Lower lobe of right lung (tissue), 2 donors: ENCODE results near the gene STARD9. TPM values are rescaled to one million over a fixed set of nuclear protein-coding genes. Genes with fewer than 3 reads are reported as not detected.

Source experiments
- ATAC-seq, 2 donors: fragments of 200-7000 bp; cut with Tn5 transposase; one replicate each; pipeline ENCODE4 v1.9.1; 2020 to 2022; ENCODE audit warnings: mild to moderate bottlenecking in 2 of 2, moderate library complexity in 2 of 2
- DNase-seq: peaks from one replicate; pipeline ENCODE4 v3.0.0-alpha.2; 2020
- H3K27ac ChIP-seq: fragments of 200-600 bp; one replicate; pipeline ENCODE4 v1.8.0; 2022
- H3K27me3 ChIP-seq: fragments of 200-600 bp; one replicate; pipeline ENCODE4 v1.8.0; 2022; ENCODE audit warnings: low read depth
- H3K36me3 ChIP-seq: fragments of 200-600 bp; one replicate; pipeline ENCODE4 v1.8.0; 2022; ENCODE audit warnings: mild to moderate bottlenecking
- H3K4me1 ChIP-seq: fragments of 200-600 bp; one replicate; pipeline ENCODE4 v1.8.0; 2022
- H3K4me3 ChIP-seq: fragments of 200-600 bp; one replicate; pipeline ENCODE4 v1.8.0; 2022; ENCODE audit warnings: mild to moderate bottlenecking
- H3K9me3 ChIP-seq: fragments of 200-600 bp; one replicate; pipeline ENCODE4 v1.8.0; 2022
- CTCF ChIP-seq: fragments of 200-600 bp; IDR thresholded peaks from one replicate; pipeline ENCODE4 v1.8.0; 2022; ENCODE audit warnings: antibody characterized with exemption, mild to moderate bottlenecking
- intact Hi-C: fragments of 100-400 bp; cut with DNase I; formaldehyde crosslinking; loops from one replicate; pipeline ENCODE4 v1.11.0; 2022
- total RNA-seq: library from RNA; stranded (reverse); fragmentation: NEBNext Ultra II Directional; extraction: Animal tissue kit (Norgen Biotek cat#: 25700); gene quantifications from one replicate; pipeline ENCODE4 v1.2.1, GENCODE V29; 2021
- donor health status: DM: no; HTN: yes; CAD: no; lungs with severe emphysema.

The STARD9 gene
- total RNA-seq, 1 donor from 2014 or later, result 21.9 TPM

GRCh38 chr15:42696626-42697025 lies 121.2 kb downstream of the STARD9 start:
- ATAC-seq, result no peak
- Histone ChIP-seq H3K27ac (no peak overlapping the region), H3K27me3 (no peaks in the 10 kb centered on the region), H3K4me1 (no peaks in the 10 kb centered on the region), H3K36me3 (peaks cover 63% of the 10 kb centered on the region), H3K4me3 (no peak overlapping the region), H3K9me3 (no peaks in the 10 kb centered on the region)
- DNase-seq, result no peak
- intact Hi-C loops, result no loop called here
- no peak for TF ChIP-seq CTCF

- ATAC-seq (peak; percentile 96), DNase-seq (no peak)
- no peaks in the 10 kb centered on the region for H3K27me3 ChIP-seq
- no peaks in the 10 kb centered on the region for H3K9me3 ChIP-seq
- intact Hi-C loops, result no loop called here
- peak; percentile 85 for TF ChIP-seq CTCF
- H3K27ac ChIP-seq, result no peak overlapping the region
- H3K4me1 ChIP-seq, result peaks cover 10% of the 10 kb centered on the region
- H3K4me3 ChIP-seq, result no peak overlapping the region
- no peaks in the 10 kb centered on the region for H3K36me3 ChIP-seq
These were observed 129.1 kb downstream of the STARD9 start for GRCh38 chr15:42704492-42704926.

DNA sequence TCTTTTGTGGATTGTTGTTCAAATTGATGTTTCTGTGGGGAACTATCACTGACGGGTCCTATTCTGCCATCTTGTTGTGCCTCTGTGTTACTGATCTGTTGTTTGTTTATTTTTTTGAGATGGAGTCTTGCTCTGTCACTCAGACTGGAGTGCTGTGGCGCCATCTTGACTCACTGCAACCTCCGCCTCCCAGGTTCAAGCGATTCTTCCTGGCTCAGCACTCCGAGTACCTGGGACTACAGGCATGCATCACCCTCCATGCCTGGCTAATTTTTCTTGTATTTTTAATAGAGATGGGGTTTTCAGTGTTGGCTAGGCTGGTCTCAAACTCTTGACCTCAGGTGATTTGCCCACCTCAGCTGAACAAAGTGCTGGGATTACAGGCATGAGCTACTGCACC lies 129.9 kb downstream of the STARD9 start:
- ATAC-seq (no peak), DNase-seq (no peak)
- Histone ChIP-seq H3K4me1 (peaks cover 10% of the 10 kb centered on the region), H3K4me3 (no peak overlapping the region), H3K9me3 (no peaks in the 10 kb centered on the region), H3K36me3 (no peaks in the 10 kb centered on the region), H3K27me3 (no peaks in the 10 kb centered on the region), H3K27ac (no peak overlapping the region)
- TF ChIP-seq CTCF, result no peak
- intact Hi-C loops, result no loop called here

DNA sequence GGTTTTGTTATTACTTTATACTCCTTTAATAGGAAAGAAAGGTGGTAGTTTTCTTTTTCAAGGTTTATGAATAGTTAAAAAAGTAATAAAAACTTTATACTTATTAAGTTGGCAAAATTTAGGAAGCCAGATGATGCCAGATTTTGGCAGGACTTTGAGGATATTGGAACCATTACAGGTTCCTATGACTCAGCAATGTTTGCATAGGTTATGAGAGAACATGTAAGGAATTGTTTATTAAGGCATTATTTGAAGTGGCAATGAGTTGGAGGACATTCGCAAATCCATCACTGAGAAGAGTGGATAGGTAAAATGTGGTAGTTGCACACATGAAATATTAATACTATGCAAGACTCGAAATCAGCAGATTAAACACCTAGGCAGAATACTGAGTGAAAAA lies 131.7 kb downstream of the STARD9 start:
- peak; percentile 30 to 75 for ATAC-seq

GRCh38 chr15:42707873-42708544 lies 132.6 kb downstream of the STARD9 start:
- DNase-seq (no peak), ATAC-seq (no peak)
- intact Hi-C loops, result no loop called here
- TF ChIP-seq CTCF, result no peak
- no peak overlapping the region for H3K4me3 ChIP-seq
- no peaks in the 10 kb centered on the region for H3K36me3 ChIP-seq
- H3K27ac ChIP-seq, result no peak overlapping the region
- peaks cover 10% of the 10 kb centered on the region for H3K4me1 ChIP-seq
- no peaks in the 10 kb centered on the region for H3K9me3 ChIP-seq
- H3K27me3 ChIP-seq, result no peaks in the 10 kb centered on the region

More for the DNA sequence above, 131.7 kb downstream of the STARD9 start:
- Histone ChIP-seq H3K27me3 (no peaks in the 10 kb centered on the region), H3K36me3 (no peaks in the 10 kb centered on the region), H3K9me3 (no peaks in the 10 kb centered on the region), H3K4me3 (no peak overlapping the region), H3K27ac (no peak overlapping the region), H3K4me1 (peaks cover 10% of the 10 kb centered on the region)
- intact Hi-C loops, result no loop called here
- DNase-seq, result no peak
- TF ChIP-seq CTCF, result no peak
